RCC 7860 (cell line): ENCODE results near the gene DNAJB12.
A peak's percentile ranks its signal among the peaks of the same experiment; 100 is the strongest.
"Not testable (repeated sequence)": the region's sequence is repeated elsewhere in the genome, so short reads cannot be mapped to it uniquely, and the experiment has no call there.

Source experiments
- DNase-seq: peaks from one replicate; pipeline ENCODE4 v3.0.0-alpha.2; 2015; ENCODE audit warnings: low spot score
- FAIRE-seq: peaks from 2 replicates; lab custom pipeline; 2012; peaks lifted over from hg19 to GRCh38; lab: Jason Lieb, UNC

The DNAJB12 gene

DNA sequence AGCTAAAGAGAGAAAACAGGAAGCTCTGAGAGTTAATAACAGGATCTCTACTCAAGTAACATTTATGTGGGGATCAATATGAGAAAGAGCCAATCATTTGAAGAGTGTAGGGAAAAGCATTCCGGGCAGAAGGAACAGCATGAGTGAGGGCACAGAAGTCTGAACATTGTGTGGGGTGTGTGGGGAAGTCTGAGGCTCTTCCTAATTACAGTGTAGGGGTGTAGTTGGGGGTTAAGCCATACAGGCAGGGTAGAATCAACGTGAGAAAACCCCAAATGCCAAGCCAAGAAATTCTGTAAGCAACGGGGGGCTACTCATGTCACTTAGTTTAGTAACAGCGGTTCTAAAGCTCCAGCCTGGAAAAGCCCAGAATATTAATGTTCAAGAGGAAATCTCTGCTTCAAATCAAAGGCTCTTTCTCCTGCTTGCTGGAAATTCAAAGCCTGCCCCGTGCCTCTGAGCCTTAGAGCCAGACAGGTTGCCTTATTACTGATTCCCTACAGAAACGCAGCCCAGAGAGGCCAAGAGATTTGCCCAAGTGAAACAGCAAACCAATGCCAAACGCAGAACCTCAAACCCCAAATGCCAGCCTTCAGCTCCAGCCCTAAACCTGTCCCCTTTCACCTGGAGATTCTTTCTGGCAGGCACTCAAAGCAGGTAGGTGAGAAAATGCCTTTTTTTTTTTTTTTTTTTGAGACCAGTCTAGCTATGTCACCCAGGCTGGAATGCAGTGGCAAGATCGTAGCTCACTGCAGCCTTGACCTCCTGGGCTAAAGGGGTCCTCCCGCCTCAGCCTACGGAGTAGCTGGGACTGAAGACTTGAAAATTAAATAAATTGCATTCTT is 36.1 kb downstream of the DNAJB12 start:
- DNase-seq (no peak), FAIRE-seq (no peak)

DNA sequence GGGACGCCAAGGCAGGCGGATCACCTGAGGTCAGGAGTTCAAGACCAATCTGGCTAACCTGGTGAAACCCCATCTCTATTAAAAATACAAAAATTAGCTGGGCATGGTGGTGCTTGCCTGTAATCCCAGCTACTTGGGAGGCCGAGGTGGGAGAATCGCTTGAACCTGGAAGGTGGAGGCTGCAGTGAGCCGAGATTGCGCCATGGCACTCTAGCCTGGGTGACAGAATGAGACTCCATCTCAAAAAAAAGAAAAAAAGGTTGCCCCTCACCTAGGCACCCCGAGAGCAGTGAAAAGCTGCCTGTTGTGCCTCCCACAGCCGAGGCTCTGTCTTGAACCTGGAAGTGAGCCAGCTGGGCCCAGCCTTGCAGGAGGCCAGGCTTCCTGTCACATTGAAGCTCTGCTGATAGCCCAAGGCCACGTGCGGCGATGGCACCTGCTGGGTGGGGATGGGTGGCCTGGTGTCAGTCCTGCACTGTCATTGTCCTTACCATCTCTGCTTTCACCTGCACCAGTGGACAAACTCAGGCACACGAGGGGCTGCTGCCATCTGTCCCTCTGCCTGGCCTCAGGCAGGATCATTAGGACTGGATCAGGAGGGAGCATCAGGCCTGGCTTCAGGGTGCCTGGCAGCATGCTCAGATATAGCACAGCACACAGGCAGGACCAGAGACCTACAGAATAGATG is 37.8 kb downstream of the DNAJB12 start:
- FAIRE-seq: no peak
- no peak for DNase-seq

DNA sequence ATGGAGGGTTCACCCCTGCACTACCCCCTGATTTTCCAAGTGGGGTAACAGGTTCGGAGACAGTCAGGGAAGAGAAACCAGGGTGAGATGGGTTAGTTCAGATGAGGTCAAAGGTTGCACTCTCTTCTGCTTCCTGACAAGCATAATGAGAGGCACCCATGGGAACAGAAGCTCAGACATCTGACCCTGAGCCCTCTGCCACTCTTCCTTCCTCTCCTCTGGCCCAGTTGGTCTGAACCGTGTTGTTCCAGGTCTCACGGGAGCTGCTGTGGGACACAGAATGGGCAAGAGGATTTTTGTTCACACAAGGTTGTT is 38.4 kb downstream of the DNAJB12 start:
- FAIRE-seq: no peak
- DNase-seq: no peak

DNA sequence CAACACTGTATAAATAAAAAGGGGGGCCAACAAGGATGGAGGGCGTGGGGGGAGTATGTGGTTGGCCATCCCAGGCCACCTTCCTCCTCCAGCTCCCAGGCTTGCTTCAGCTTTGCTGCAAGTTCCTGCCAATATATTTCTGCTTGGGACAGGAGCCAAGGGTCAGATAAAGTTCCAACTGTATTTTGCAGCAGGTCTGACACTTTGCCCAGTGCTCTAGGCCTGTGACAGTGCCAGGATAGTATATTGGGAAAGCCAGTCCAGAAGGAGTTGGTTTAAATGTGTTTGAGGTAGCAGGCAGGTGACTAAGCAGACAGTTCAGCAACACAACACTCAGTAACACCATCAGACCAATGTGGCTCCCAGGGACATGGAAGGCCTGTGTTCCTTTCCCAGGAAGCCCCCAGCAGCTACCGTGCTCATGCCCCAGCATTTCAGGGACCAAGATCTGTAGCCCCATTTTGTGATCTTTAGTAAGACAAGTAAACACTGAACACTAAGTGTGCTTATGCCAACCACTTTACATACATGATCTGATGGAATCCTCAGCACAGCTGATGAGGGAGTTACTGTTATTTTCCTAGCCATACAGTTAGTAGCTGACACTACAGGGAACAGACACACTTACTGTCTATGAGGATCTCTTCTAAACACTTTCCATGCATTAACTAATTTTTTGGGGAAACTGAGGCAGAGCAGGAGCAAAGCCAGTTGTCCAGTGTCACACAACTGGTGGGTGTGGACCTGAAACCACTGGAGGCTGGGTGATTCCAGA is 38.9 kb downstream of the DNAJB12 start:
- DNase-seq (peak; percentile 78), FAIRE-seq (peak; percentile 87)

DNA sequence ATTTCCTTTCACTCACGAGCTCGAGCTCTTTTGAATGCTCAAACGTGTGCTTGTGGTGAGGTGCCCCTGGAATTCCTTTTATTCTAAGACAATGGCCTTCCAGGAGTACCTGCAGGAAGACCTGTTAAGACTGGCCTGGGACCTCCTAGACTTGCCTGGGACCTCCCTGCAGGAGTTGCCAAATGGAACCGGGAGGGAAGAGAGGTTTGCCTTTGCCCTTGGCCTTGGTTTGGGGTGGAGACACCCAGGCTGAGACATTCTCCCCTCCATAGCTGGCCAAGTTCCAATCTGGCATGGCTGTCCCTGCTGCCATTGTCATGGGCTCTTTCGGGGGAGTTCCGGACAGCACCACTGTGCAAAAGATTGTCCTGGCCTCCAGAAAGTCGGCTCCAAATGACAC is 39.7 kb downstream of the DNAJB12 start:
- FAIRE-seq (no peak), DNase-seq (no peak)

DNA sequence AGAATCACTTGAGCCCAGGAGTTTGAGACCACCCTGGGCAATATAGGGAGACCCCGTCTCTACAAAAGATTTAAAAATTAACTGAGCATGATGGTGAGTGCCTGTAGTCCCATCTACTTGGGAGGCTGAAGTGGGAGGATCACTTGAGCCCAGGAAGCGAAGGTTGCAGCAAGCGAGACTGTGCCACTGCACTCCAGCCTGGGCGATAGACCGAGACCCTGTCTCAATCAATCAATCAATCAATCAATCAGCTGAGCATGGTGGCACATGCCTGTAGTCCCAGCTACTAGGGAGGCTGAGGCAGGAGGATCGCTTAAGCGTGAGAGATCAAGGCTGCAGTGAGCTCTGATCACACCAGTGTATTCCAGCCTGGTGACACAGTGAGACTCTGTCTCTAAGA is 40.5 kb downstream of the DNAJB12 start:
- FAIRE-seq: no peak
- no peak for DNase-seq

DNA sequence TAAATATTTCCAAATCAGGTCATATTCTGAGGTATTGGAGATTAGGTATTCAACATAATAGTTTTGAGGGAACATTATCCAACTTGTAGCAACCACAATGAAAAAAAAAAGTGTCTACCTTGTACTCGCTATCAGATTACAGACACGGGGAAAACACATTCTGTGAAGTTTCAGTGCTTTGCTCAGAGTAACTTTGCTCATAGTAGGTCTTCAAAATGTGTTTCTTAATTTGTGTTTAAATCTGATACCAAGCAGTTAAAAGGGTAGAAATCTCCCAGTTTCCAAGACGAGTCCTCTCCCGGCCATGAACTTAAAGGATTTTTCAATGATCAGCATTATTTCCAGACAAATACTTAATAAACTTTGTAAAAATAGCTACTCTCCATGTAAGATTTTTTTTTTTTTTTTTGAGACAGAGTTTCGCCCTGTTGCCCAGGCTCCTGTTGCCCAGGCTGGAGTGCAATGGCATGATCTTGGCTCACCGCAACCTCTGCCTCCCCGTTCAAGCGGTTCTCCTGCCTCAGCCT is 41.8 kb downstream of the DNAJB12 start:
- no peak for FAIRE-seq

DNA sequence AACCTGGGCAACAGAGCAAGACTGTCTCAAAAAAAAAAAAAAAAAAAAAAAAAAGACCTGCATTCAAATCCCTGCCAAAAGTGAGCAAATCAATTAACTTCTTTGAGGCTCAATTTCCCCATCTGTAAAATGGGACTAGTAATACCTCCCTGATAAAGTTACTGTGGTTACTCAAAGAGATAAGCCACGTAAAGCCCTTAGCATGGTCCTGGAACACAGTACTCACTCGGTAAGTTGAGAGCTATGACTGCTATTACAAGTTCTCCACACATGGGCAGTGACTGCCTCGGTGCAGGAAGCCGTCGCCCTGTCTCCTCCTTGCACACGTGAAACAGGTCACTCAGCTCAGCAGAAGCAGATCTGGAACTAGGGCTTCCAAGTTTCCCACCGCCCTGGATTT is 43.1 kb downstream of the DNAJB12 start:
- FAIRE-seq (no peak), DNase-seq (no peak)

More for the DNA sequence above, 41.8 kb downstream of the DNAJB12 start:
- DNase-seq: no peak

DNA sequence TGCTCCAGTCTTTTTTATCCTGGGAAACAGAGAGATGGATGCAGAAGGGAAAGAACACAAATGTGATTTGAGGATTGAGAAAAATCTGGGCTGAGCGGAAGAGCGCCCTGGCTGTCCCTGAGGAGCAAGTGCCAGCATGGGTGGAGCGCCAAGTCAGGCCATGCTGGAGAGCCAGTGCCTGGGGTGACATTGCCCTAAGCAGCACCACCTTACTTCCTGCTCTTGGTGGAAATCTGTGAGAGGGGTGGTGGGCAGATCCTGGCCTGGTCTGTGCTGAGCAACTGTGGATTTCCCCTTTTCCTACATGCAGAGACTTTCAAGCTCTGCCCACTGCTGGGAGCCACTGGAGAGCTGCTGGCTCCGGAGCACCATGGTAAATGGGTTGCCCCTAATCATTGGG is 44.1 kb downstream of the DNAJB12 start:
- DNase-seq (peak; percentile 62), FAIRE-seq (no peak)

DNA sequence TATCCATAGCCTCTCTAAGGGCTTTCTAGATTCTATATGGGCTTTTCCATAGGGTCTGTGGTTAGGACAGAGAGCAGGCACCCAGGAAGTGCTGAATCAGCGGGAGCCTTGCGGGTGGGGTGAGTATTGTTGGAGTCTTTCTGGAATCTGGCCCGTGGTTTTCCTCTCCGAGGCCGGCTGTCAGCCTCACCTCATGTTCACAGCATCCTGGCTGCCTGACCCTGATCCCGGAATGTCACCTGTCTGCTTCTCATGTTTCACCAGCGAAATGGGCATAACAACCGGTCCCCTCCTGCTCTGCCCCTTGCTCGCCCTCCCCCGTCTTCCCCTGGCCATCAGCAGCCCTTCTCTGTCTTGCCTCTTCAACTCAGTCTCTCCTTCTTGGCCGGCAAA is 44.5 kb downstream of the DNAJB12 start:
- FAIRE-seq: peak; percentile 68
- DNase-seq: peak; percentile 82

DNA sequence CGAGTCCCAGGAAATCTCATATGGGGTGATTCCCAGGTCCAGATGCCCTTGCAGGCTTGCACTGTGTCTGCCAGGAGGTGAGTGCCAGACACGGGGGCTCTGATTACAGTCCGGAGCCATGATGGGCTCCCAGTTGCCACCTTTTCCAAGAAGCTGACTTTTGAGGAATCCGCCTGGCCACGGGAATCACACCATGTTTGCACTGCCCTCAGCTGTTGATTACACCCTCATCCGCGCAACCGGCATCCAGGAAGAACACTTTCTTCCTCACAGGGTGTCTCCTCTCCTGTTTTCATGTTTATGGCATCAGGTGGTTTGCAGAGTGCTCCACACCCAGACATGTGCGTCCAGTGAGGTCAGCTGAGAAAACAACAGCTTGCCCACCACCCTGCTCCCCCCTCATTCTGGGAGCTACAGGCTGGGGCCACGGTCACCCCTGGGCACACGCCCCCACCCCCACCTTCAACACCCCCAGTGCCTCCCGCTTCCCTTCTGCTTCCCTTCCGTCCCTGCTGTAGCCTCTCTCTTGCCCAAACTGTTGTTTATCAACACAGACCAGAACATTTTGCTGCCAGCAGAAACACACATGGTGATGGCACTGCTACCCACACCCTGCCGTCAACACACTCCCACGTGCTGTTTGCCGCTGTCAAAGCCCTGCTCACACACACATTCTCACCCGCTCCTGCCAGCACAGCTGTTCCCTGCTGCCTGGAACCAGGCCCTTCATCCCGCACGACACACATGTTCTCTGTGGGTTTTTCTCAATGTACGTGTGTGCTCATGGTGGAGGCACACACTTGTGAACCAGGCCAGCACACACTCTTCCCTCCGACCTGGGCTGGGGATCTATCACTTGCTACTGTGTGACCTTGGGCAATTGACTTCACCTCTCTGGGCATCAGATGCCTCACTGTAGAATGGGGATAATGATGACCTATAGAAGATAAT is 45.2 kb downstream of the DNAJB12 start:
- FAIRE-seq (no peak), DNase-seq (no peak)

DNA sequence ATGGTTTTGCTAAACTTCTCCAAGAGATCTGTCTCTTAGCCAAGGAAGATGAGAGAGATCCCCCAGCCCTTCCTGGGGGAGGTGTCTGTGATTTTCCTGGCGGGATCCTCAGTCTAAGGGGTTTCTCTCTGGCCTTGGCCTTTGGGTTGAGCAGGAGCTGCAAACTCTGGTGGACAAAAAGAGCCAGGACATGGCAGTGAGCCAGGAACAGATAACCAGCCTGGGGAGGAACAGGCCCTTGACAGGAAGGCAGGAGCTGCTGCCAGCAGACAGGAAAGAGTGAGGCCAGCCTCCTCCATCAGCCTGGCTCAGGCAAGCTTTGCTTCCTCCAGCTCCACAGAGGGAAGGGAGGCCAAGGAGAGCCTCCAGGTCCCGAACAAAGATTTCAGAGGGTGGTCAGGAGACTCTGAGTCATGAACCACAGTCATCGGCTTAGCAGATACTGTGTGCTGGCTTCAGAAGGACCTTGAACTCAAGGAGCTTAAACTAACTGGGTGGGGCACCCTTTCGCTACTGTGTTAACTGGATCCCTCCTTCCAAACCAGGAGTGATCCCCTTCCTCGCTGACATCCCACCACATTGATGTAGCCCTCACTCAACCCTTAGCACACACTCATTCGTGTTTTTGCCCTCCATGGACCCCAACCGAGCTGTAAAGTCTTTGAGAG is 46.3 kb downstream of the DNAJB12 start:
- DNase-seq: peak; percentile 93
- FAIRE-seq: peak; percentile 87

DNA sequence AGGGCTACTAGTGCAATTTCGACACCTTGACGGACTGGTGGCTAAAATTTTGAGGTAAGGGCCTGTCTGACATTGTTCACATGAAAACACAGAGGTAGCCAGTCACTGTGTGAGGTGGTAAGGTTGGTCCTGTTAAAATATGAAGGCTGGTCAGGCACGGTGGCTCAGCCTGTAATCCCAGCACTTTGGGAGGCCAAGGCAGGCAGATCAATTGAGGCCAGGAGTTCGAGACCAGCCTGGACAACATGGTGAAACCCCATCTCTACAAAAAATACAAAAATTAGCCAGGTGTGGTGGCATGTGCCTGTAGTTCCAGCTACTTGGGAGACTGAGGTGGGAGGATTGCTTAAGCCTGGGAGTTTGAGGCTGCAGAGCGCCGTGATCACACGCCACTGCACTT is 47.0 kb downstream of the DNAJB12 start:
- FAIRE-seq: not testable (repeated sequence)

DNA sequence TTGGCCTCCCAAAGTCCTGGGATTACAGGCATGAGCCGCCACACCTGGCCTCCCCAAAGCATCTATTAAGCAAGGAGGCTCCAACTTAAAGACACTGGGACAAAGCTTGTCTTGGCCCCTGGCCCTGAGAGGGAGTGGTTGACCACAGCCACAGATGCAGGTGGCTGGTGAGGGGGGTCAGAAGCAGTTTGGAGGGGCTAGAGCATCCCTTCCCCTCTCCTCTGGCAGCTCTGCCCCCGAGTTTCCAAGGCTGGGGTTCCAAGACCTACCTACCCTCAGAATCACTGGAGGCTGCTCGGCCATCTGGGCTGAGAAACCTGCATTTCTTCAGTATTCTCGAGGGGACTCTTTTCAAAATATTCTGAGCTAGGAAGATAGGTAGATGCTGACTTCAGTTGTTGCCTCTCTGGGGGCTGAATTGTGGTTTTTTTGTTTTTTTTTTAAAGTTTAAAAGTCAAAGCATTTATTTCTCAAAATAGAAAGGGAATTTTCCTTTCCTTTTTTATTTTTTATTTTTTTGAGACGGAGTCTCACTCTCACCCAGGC is 48.4 kb downstream of the DNAJB12 start:
- no peak for FAIRE-seq

More for the DNA sequence above, 47.0 kb downstream of the DNAJB12 start:
- DNase-seq: not testable (repeated sequence)

DNA sequence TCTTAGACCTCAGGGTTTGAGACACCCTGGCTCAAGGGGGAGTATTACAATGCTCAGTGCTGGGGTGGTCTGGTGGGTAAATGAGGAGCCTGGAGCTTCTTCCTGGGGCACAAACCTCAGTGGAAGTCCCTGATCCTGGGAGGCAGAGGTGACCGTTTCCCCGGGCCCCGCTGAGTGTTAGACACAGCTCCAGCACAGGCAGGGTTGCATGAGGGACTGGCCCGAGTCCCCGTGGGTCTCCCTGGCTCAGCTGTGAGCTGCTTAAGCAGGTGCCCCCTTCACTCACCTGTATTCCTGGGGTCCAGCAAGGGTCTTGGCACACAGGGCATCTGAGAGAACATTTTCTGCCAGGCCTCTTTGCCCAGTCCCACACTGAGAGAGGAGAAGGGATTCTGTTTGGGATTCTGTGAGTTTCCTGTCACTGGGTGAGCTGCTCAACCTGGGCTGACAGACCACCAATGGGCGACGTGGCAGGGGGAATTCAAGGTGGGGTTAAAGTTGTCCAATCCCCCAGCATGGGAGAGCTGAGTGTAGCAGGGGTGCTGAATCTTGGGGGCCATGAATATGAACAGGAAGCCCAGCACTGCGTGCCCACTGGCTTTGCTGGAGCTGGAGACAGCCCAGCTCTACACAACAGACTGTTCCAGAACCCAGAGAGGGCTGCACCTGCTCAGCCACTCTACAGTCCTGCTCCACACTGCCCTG is 51.1 kb downstream of the DNAJB12 start:
- FAIRE-seq (no peak), DNase-seq (no peak)

More for the DNA sequence above, 48.4 kb downstream of the DNAJB12 start:
- no peak for DNase-seq

DNA sequence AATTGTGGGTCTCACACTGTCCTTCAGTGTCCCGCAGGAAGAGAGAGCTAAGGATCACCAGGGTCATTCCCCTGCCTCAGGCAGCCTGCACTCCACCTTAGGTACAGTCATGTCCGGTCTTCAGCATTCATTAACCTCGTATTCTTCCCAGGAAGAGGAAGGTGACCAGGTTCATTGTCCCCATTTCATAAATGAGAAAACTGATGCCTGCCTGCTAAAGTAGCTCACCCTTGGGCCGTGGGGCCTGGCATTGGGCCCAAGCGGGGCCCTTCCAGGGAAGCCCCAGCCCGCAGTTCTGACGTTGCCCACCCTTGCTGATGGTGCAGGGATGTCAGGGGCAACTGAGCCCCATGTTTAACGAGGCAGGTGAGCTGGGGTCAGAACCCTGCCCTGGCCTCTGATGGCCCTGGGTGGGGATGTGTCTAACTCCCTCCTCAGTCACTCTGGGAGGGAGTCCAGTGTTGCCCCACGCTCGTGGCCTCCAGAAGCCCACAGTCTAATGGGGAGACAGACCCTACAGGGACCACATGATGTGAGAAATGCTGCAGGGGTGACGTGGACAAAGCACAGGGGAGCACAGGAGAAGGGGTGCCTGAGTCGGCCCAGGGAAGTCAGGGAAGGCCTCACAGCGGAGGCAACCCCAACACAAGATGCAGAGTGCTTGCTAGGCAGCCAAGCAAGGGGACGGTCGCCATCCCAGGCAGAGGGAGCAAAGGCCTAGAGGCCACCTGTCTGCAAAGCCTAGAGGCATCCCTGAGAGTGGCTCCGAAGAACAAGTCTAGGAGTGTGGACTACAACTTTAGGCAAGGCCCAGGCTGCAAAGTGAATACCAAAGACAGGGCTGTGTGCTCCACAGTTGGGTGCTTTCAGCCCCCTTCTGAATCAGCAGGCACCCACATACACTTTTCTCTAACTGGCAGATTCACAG is 55.9 kb downstream of the DNAJB12 start:
- FAIRE-seq (no peak), DNase-seq (peak; percentile 75)

DNA sequence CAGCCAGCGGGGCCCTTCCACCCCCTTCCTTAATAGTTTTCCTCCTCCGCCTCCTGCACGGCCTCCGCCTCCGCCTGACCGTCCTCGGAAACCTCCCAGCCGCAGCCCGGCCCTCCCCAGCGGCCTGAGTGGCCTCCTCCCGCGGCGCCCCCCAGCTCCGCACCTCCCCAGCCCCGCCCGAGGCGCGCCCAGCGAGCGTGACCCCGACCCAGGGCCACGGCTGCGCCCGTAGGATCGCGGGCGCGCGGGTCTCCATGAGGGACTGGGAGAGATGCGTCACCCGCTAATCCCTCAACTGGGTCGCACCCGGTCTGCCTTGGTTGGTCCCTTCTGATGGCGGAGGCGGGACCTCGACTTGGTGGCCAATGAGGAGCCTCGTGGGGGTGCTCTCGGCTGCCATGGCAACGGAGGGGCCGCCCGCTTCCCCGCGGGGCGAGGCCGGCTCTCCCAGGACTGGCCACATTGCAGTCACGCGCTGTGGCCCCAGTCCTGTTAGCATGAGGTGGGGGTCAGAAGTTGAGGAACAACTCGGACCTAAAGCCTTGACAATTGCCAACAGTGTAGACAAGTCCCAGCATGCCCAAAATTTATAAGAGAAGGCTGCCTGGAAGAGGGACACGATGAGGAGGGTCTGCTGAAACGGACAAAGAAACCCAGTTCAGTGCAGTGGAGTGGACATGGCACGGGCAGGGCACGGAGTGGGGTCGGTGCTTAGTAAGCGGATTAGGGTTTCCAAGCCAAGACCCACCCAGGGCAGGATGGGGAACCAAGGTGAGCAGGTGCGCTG is 56.7 kb downstream of the DNAJB12 start:
- DNase-seq: peak; percentile 98
- FAIRE-seq: peak; percentile 71
